GM19025 (cell line): Measurements from ENCODE around the gene THBS2.
"Not testable (repeated sequence)": the region's sequence is repeated elsewhere in the genome, so short reads cannot be mapped to it uniquely, and the experiment has no call there.

Experiments
- ATAC-seq: cut with Tn5 transposase; IDR thresholded peaks from one replicate; pipeline ENCODE4 v1.9.1; 2021; ENCODE audit warnings: mild to moderate bottlenecking, low read depth, moderate library complexity; ENCODE audit not compliant: unreplicated experiment

The THBS2 gene

DNA sequence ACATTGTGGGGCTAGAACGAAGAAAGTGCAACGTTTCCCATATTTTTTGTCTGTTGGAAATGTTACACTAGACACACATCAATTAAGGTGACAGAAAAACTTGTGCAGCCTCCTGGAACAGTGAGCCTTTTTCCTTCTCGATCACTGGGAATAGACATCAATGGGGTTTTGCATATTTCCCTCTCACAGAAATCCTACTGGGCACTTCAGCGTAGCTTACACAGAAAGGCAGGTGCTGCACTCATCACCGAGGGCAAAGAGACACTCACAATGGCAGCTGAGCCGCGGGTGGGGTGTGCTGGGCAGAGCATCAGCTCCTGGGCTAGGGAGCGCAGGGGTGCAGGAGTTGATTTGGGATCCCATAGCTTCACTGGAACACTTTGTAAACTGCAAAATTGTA, 64.5 kb downstream of the THBS2 start:
- ATAC-seq: no peak

- ATAC-seq: no peak
These were observed 65.2 kb downstream of the THBS2 start for GRCh38 chr6:169188475-169188874.

DNA sequence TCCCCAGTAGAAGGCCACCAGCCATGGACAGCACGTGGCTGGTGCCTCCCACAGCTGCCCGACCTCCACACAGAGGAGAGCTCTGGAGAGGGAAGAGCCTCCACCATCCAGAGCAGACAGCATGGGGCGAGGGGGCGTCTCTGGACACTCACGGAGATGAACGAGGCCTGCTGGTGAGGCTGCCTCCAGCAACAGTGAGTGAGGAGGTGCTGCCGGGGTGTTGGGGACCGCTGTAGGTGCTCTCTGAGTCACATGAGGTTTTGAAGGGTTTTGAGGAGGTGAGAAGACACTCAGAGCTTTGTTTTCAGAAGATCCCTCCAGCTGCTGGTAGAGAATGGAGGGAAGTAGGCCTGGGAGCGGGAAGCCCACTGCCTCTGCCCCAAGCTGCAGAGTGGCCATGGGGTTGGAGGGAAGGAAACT, 65.6 kb downstream of the THBS2 start:
- ATAC-seq: no peak

DNA sequence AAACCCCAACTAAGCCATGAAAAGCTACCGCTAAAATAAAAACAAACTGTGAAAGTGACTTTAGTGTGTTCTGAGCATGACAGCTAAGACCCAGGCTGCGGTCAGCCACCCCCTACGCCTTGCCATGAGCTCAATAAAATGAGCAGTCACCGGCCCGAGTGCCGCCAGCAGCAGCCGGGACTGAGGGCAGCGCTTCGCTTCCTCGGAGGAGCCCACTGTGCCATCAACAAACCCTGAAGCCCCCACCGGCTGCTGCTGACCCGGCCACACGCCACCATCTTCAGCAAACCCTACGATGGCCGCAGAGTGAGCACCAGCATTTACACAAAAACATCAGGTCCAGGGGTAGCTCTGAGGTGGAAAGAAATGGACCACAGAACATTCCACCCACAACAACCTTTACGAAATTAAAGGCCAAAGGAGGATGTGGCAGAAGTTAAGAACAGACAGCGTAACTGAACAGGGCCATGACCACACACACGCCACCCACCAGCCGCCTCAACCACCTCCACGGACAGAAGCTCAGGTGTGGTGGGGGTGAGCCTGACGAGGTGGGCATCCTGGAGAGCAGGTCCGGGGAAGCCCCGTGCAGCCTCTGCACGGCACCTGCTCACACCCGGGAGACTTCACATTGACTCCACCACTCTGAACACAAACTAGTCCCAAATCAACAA, 67.0 kb downstream of the THBS2 start:
- no peak for ATAC-seq

DNA sequence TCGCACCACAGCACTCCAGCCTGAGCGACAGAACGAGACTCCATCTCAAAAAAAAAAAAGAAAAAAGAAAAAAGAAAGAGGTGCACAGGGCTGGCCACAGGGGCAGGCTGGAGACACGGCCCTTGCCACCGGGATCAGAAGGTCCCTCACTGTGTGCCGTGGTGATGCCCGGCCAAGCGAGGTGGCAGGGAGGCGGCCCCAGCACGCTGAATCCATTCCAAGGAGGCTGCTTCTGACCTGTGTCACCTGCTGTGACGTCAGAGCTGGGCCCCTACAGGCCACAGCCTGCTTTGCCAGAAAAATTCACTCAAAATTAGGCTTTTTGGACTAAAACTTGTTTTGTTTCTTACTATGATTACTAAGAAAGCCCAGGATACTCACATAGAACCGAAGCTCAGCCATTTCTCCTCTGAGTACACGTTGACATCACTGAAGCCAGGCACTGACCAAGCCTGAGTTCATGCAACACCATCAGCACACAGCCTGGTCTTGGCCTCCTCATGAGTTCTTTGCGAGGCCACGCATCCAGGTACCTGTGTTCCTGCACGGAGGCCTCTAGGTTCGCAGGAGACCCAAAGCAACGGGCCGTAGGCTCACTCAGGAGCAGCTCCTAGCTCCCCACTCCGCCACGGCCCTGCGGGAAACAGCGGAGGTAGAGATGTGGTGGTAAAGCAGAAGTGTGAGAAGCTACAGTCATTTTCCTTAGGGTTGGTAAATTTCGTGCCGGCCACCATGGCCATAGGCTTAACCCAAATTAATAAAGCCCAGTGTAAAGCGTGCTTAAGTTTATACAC, 67.8 kb downstream of the THBS2 start:
- ATAC-seq: no peak

DNA sequence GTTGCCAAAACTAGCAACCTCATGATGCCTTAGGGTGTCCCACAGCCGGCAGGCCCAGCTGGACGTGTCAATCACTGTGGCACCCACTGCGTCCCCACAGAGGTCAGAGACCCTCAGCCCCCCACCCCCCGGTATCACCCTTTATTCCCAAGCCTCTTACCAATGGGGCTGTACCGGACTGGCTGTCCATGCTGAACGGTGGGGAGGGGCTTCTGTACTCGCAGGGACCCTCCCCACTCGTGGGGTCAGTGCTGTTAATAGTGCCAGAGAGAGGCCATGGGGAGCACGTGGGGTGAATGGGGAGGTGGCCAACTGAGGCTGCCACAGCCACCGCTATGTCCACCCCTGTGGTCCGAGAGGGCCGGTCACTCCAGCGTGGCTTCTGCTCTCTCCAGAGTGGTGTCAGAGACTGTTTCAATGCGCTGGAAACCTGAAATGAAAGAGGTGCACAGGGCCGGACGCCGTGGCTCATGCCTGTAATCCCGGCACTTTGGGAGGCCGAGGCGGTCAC, 68.6 kb downstream of the THBS2 start:
- ATAC-seq: no peak

- ATAC-seq: no peak
These were observed 69.2 kb downstream of the THBS2 start for GRCh38 chr6:169184419-169184818.

- no peak for ATAC-seq
These were observed 70.4 kb downstream of the THBS2 start for GRCh38 chr6:169183233-169183632.

GRCh38 chr6:169179831-169180230, 73.8 kb downstream of the THBS2 start:
- ATAC-seq: not testable (repeated sequence)

- no peak for ATAC-seq
These were observed 76.0 kb downstream of the THBS2 start for GRCh38 chr6:169177516-169178166.

GRCh38 chr6:169176361-169176991, 77.2 kb downstream of the THBS2 start:
- no peak for ATAC-seq

DNA sequence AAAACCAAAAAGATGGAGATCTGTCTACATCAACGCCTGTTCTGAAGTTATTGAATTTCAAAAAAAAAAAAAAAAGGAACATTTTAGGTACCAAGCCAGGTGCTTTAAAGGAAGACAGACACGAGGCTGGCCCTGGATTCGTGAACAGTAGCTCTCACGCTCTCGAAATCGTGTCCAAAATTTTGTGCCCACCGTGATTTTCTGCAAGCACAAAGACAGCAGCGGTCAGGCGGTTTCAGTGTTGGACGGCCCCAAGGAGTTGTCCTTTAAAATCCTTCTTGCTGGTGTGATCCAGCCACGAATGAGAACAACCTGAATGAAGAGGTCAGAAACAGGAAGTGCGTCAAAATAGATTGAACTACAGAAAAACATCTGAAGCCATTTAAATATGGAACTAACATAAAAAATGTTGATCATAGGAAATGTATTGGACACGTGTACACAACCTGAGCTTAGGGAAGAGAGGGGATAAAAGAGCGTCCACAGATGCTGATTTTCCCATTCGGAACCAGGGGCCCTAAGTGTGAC, 78.2 kb downstream of the THBS2 start:
- no peak for ATAC-seq

DNA sequence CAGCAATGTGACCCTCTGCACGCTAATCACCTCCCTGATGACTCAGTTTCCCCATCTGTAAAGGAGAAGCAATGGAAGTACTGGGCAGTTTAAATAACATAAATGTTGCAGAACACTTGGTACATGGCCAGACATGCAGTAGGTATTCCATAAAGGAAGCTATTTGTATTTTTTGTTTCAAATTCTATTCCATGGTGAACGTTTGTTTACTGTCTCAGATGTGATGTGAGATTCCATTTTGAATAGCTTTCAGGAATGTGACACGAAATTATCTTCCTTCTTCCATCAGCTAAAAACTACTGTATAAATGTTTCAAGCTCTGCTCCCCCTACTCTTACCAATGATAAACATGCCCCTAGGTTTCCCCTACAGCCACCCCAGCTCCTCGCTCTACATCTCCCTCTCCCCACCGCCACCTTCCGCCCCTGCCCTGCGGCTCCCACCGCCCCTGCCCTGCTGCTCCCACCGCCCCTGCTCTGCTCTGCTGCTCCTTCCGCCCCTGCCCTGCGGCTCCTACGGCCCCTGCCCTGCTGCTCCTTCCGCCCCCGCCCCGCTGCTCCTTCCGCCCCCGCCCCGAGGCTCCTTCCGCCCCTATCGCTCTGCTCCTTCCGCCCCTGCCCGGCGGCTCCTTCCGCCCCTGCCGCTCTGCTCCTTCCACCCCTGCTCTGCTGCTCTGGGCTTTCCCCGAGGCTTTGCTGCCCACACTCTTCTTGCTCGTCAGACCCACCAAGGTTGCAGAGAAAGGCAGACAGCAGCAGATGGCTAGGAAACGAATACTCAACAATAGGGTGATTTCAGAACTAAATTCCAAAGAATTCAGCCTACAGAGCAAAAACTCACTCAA, 78.9 kb downstream of the THBS2 start:
- ATAC-seq: no peak

- no peak for ATAC-seq
These were observed 79.9 kb downstream of the THBS2 start for GRCh38 chr6:169173532-169174268.

DNA sequence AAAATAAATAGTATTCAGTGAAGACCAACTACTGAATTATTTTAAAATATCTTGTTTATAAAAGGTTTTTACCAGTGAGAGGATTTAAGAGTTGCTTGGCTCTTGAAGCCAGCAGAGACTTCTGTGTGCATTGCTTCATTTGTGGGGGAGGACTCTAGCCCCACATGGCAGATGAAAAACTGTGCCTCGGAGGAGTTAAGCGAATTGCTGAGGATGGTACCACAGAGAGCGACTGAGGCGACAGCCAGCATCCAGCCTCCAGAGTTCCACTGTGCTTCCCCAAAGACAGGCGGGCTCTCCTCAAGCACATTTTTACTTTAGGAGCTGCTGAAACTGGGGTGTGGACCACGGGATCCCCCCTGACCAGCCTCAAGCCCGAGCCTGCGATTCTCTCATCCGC, 80.7 kb downstream of the THBS2 start:
- ATAC-seq: no peak

GRCh38 chr6:169172456-169172855, 81.2 kb downstream of the THBS2 start:
- ATAC-seq: no peak

- ATAC-seq: no peak
These were observed 81.7 kb downstream of the THBS2 start for GRCh38 chr6:169171951-169172350.

GRCh38 chr6:169171016-169171415, 82.6 kb downstream of the THBS2 start:
- no peak for ATAC-seq

DNA sequence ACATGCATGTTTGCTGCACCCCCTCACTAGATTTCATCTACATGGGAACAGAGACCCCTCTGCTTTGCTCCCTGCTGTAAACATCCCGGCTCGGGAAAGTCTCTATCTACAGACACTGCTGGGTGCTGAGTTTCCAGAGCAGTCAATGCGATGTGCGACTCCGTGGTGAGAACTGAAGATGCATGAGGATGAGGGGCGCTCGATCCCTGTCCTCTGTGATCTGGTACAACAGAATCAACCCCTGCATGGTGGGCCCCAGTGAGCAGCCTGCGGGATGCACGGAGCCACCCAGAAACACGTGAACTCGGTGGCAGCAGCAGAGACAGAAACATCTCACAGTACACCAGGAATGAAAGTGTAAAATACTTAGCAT, 83.1 kb downstream of the THBS2 start:
- no peak for ATAC-seq
